ENCODE results near the gene PPP1R17.

The PPP1R17 gene

DNA sequence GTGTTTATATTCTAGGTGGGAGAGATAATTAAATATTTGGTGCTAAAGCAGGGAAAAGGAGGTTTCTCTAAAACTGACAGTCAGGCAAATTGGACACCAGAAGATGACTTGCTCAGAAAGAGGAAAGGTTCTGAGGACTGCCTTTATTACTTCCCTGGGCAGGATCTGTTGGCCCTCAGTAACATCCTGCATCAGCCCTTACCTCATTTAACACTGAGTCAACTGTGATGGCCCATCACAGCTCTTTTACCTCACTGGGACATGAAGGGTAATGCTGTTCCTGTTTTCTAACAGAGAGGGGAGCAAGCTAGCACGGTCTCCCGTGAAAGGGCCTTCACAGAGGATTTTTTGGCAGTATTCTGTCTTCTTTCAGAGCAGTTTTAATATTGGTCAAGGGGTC lies 12.0 kb downstream of the PPP1R17 start:
- no peak for DNase-seq (ENCODE audit: low spot score)
- no peak for FAIRE-seq

DNA sequence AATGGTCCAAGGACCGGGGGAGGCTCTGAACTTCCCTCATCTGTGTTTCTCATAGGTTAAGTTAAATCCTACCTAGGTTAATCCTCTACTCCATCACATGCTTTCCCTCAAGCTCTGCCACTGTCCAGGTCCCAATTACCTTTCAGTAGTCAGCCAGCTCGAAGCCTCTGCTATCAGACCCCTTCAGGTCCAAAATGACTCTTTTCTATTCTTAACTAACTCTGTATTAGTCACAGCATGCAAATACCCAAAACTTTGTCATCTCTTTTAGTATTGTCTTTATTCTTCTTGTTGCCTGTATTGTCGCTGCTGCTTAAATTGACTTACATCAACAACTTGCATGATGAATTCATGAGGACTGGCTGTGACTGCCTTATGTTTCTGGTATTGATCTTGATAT lies 15.3 kb downstream of the PPP1R17 start:
- DNase-seq (ENCODE audit: low spot score) (no peak), FAIRE-seq (no peak)

DNA sequence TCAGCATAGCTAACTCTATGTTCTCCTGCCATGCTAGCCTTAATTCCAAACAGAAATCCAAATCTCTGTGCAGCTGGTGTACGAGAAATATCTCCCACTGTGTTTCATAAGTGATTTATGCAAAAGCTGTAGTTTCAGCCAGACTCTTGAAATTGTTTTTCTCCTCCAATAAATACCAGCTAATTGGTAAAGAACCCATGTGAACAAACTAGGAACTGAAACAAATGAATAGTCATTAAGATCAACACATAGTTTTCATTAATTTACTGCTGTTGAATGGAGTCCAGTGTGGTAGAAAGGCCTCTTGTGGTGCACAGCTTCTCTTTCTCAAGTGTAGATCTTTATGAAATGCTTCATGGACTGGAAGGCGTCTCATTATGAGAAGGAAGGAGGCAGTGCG lies 18.4 kb downstream of the PPP1R17 start:
- FAIRE-seq (no peak), DNase-seq (ENCODE audit: low spot score) (no peak)

- no peak for FAIRE-seq
- DNase-seq (ENCODE audit: low spot score) = no peak
Observed at GRCh38 chr7:31707089-31707488, 20.1 kb downstream of the PPP1R17 start.

GRCh38 chr7:31710171-31710570 lies 23.2 kb downstream of the PPP1R17 start:
- FAIRE-seq (no peak), DNase-seq (ENCODE audit: low spot score) (no peak)

- DNase-seq (ENCODE audit: low spot score) (no peak), FAIRE-seq (no peak)
Observed at GRCh38 chr7:31716355-31716754, 29.3 kb downstream of the PPP1R17 start.

GRCh38 chr7:31720366-31720765 lies 33.4 kb downstream of the PPP1R17 start:
- FAIRE-seq = no peak
- DNase-seq (ENCODE audit: low spot score) = no peak

DNA sequence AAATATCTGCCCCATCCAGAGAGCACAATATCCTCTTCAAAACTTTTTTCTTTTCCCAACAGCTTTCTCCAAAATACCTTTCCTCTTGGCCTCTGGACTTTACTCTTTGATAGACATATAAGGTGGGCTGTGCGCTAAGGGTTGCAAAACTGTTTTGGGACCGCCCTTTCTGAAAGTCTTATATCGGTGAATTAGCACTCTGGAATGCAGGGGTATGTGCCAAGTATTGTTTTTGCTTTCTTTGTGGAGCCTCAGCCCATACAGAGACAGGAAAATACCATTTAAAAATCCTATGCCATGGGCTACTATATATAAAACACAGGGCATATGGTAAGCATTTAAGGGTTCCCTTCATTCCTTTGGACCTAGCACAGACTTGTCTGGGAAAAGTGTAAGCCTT lies 37.7 kb downstream of the PPP1R17 start:
- FAIRE-seq (no peak), DNase-seq (ENCODE audit: low spot score) (no peak)

GRCh38 chr7:31729195-31729804 lies 42.3 kb downstream of the PPP1R17 start:
- FAIRE-seq = no peak
- no peak for DNase-seq (ENCODE audit: low spot score)

DNA sequence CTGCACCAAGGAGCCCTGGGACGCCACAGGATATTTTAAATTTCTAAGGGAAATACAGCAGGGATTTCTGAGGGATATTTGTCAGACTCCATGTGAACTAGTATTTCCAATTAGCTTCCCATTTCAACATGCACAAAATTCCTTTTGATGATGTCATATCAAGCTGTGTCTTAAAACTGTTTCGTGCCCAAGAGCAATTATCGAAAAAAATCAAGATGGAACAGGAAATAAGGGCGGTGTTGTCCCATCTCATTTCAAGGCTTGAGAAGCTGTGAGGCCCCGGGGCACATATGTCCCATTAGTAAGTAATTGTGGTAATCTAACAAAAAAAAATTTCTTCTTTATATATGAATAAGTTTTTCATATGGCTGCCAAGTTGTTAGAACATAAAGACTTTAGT lies 47.4 kb downstream of the PPP1R17 start:
- FAIRE-seq (no peak), DNase-seq (ENCODE audit: low spot score) (no peak)

- FAIRE-seq = peak; percentile 56
- peak; percentile 28 for DNase-seq (ENCODE audit: low spot score)
Observed at GRCh38 chr7:31735991-31736982, 49.3 kb downstream of the PPP1R17 start.

DNA sequence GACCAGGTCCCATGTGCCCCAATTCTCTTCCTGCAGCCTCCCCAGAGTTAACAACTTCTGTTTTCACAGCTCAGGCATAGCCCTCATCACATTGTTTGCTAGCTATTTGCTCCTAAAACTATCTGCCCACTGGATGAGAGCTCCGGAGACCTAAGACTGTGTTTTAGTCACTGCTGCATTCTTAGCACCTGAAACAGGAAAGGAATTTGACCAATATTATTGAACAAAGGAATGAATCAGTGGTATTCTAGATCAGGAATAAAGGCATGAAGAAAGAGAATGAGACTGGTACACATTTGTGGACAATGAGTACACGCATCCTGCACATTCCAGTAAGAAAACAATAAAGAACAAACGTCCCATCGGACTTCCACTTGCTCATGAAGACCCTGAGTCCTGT lies 54.8 kb downstream of the PPP1R17 start:
- FAIRE-seq = no peak

DNA sequence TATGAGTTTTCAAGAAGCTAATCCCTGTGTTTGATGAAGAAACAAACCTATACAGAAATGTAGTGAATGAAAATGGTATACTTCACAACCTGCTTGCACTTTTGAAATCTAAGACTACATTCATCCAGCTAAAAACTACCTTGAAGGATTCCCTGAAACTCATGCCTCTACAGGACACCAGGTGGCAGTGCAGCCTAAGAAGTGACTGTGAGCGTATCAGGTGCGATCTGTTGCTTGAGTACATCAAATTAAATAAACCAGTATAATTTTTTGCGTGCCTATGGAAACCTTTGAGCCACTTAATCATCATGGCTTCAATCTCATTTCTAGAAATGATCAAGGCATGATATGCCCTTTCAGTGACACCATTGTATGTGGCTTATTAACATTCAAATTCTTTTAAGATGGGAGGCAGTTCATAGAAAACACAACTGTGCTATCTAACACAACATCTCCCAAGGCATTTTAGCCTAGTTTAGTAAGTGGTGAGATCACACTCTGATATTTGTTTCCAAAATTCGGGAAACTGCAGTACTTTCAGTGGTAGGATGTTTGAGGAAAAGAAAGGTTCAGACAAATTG lies 57.4 kb downstream of the PPP1R17 start:
- FAIRE-seq = peak; percentile 74

More for the DNA sequence above, 54.8 kb downstream of the PPP1R17 start:
- no peak for DNase-seq (ENCODE audit: low spot score)

DNA sequence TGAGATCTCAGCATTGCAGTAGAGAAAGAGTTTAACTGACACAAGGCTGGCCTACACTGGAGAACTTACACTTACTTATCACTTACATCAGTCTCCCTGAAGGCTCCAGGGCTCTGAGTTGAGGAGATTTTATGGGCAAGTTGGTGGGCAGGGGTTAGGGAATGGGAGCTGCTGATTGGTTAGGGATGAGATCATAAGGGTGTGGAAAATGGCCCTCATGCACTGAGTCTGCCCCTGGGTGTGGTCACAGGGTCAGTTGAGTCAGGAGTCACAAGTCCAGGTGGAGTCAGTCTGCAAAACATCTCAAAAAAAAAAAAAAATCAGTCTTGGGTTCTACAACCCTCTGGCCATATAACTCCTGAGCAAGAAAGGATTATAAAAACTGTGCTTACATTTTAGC lies 60.5 kb downstream of the PPP1R17 start:
- FAIRE-seq (no peak), DNase-seq (ENCODE audit: low spot score) (no peak)

More for the DNA sequence above, 57.4 kb downstream of the PPP1R17 start:
- DNase-seq (ENCODE audit: low spot score) = peak; percentile 67

GRCh38 chr7:31748084-31748483 lies 61.1 kb downstream of the PPP1R17 start:
- FAIRE-seq (no peak), DNase-seq (ENCODE audit: low spot score) (no peak)

DNA sequence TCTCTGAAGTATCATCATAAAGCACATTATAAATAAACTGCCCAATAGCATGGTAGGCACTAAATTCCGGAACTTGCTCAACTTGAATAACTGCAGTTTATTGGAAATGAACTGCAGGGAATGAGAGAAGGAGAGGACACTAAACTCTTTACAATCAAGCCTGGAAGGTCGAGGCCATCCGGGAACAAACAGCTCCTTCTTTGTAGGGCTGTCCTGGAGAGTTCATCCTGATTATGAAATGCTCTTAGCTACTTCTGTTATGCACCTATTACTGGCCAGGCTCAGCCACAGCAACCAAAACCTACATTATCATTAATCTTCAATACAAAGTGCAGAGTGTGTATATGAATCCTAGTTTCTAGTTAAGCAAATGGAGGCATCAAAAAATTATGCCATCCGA lies 64.7 kb downstream of the PPP1R17 start:
- FAIRE-seq (no peak), DNase-seq (ENCODE audit: low spot score) (no peak)

All from RCC 7860 (cell line).